Posterior cingulate gyrus (tissue), 11 donors: ENCODE results near the gene CHURC1.
"Not testable (repeated sequence)": the region's sequence is repeated elsewhere in the genome, so short reads cannot be mapped to it uniquely, and the experiment has no call there.

Experiments
- DNase-seq, 10 donors: peaks; one replicate each; pipeline versions ENCODE4 v3.0.0 to v3.0.0-alpha.2; 2020 to 2021; ENCODE audit warnings: mixed read lengths in 3 of 10
- intact Hi-C: fragments of 100-400 bp; cut with DNase I; formaldehyde crosslinking; loops from one replicate; pipeline ENCODE4 v1.15.1; 2023

Gene CHURC1

DNA sequence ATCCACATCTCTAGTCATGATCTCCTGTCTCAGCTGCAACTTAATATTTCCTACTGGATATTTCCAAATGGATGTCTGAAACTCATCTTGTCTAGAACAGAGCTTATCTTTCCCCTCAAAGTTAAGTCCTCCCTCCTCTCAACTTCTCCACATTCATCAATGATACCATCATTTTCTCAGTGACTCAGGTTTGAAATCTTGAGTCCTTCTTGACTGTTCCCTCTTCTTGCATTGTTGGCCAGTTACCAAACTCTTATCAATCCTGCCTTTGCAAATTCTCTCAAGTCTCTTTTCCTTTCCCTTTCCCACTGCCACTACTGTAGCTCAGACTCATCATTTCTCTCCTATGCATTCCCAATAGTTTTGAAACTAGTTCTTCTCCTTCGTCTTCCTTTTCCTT lies 14.3 kb upstream of the CHURC1 start:
- DNase-seq = no peak
- intact Hi-C loops = no loop called here

DNA sequence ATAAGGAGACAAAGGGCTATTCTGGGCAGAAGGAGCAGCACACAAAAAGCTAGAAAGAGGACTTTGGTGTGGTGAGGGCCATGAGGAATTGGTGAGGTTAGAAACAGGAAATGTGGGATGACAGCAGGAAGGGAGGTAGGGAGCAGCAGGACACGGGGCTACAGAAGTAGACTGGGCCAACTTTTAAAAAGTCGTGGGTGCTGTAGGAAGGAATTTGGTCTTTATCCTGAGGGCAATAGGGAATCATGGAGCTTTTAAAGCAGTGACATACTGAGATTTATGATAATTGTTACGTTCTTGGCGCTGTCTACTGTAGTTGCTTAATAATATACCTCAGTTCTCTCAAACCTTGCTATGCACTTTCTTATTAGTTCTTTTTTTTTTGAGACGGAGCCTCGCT lies 8.2 kb upstream of the CHURC1 start:
- intact Hi-C loops = no loop called here
- DNase-seq = no peak

- DNase-seq = no peak
- intact Hi-C loops = no loop called here
Observed at GRCh38 chr14:64910847-64911495, 3.3 kb upstream of the CHURC1 start.

DNA sequence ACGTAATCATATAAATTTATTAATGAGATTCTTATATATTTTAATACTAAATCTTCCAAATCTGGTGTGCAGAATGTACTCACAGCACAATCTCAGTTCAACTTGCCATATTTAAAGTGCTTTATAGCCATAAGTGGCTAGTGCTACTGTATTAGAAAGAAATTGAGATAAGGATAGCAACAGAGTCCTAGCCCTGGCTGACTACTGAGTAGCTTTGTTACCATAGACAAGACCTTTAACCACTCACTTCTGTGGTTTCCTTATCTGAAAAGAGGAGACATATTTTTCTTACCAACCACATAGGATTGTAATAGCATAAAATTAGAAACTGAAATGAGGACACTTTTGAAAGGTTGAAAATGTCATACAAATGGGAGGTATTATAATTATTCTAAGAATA lies 2.0 kb upstream of the CHURC1 start:
- DNase-seq = no peak

DNA sequence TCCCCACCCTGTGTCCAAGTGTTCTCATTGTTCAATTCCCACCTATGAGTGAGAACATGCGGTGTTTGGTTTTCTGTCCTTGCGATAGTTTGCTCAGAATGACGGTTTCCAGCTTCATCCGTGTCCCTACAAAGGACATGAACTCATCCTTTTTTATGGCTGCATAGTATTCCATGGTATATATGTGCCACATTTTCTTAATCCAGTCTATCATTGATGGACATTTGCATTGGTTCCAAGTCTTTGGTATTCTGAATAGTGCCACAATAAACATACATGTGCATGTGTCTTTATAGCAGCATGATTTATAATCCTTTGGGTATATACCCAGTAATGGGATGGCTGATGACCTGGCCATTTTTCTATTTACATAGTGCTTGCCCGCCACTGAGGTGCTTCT lies 778 bp upstream of the CHURC1 start:
- intact Hi-C loops, DNase-seq: not testable (repeated sequence)

More for the DNA sequence above, 2.0 kb upstream of the CHURC1 start:
- intact Hi-C loops = no loop called here

DNA sequence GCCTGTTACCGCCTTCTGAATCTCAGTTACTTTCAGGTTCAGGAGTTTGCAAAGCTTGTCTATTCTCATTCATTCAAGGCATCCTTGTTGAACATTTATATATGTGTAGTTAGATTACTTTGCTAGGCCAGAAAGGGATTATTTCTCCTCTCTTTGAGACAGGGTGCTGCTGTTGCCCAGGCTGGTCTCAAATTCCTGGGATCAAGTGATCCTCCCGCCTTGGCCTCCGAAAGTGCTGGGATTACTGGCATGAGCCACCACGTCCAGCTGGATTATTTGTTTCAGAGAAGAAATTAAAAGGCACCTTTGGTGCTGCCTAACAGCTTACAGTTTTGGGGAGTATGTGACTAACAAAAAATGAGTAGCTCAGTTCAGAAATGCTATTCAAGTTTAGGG lies 772 bp downstream of the CHURC1 start:
- DNase-seq = no peak
- intact Hi-C loops = loop anchor here (2.0 kb wide), 1 partner anchor 72 kb away; the partner anchor contains the start of gene FNTB

DNA sequence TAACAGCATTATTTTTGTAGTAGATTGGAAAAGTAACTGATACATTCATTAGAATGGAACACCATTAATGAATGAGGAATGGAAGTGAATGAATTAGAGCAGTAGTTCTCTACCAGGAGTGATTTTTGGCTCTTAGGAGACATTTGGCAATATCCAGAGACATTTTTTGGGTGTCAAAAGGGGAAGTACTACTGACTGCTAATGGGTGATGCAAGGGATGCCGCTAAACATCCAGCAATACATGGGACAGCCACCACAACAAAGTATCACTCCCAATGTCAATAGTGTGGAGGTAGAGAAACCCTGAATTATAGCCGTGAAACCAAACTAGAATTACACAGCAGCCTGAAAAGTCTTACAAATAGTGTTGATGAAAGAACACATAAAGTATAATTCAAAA lies 1.5 kb downstream of the CHURC1 start:
- intact Hi-C loops = loop anchor here (2.0 kb wide), 1 partner anchor 71 kb away; the partner anchor contains the start of gene FNTB

GRCh38 chr14:64918216-64918615 lies 4.0 kb downstream of the CHURC1 start:
- intact Hi-C loops = no loop called here
- no peak for DNase-seq

More for the DNA sequence above, 1.5 kb downstream of the CHURC1 start:
- DNase-seq = no peak

GRCh38 chr14:64919215-64919614 lies 5.0 kb downstream of the CHURC1 start:
- intact Hi-C loops = no loop called here
- DNase-seq = no peak

GRCh38 chr14:64919618-64920017 lies 5.4 kb downstream of the CHURC1 start:
- intact Hi-C loops = no loop called here
- DNase-seq = no peak

DNA sequence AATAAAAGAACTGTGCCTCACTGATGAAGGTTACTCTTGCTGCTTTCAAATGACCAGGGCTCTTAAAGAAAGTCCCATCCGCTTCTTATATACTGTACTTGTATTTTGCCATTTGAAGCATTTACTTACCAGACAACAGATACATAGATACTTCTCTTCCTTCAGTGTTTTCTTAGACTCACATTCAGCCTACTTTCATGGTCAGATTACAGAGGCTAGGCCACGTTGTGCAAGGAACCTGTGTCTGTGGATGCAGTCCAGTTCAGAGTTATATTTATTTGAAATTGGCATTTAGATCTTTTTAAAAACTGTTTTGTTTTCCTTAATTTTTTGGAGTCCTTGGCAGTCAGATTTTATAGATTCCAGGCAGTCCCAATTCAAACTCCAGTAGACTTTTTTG lies 6.2 kb downstream of the CHURC1 start:
- no peak for DNase-seq
- intact Hi-C loops = no loop called here

DNA sequence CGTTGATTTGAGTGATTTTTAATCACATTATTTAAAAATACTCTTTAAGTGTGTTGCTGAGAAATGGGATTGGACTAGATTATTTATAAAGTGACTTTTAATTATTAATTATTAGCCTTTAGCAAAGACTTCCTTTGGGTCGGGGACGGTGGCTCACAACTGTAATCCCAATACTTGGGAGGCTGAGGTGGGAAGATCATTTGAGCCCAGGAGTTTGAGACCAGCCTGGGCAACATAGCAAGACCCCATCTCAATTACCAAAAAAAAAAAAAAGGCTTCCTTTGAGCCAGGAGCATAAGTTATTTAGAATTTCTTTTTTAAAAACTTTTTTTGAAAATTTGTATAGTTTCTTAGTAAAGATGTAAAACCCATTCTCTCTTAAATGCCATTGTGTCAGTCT lies 8.8 kb downstream of the CHURC1 start:
- DNase-seq = no peak
- intact Hi-C loops = no loop called here

GRCh38 chr14:64926398-64926995 lies 12.2 kb downstream of the CHURC1 start:
- no peak for DNase-seq
- intact Hi-C loops = no loop called here

DNA sequence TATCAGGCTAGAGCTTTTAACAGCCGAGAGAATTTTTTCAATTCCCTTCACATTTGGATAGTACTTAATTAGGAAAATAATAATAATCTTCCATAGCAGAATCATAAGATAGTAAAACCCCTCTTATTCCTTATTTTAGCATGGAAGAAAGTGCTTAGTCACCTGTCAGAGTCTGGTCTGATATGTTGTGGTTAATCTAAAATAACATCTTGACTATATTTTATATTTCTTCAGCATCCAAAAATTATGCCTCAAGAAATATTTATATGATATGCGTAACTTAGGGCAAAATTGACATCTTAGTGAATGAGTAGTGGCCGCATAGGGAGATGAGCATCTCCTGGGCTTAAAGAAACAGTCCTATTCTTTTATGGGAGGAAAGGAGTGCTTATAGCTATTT lies 12.8 kb downstream of the CHURC1 start:
- intact Hi-C loops = no loop called here
- DNase-seq = no peak

DNA sequence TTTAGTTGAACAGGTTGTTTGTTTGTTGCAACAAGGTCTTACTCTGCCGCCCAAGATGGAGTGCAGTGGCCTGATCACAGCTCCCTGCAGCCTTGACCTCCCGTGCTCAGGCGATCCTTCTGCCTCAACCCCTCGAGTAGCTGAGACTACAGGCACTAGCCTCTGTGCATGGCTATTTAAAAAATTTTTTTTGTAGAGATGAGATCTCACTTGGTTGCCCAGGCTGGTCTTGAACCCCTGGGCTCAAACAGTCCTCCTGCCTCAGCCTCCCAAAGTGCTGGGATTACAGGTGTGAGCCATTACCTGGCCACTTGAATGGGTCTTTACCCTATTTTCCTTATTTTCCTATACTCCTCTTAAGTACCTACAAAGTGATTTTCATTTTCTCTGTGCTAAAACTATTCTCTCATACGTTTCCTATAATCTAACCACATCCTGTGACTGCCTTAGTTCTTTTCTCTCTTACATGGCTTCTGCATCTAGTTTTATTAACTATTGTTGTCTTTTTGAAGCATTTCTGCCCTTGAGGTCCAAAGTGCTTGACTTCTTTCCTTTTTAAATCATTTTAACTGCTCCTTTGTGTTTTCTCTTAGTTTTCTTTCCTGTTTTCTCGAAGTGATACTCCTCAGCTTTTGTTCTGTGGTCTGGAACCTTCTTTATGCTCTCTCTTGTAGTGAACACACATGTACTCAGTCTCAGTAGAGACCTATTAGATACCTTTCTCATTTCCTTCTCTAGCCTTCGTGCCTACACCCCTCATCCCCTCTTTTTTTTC lies 14.2 kb downstream of the CHURC1 start:
- no peak for DNase-seq
- intact Hi-C loops = no loop called here

DNA sequence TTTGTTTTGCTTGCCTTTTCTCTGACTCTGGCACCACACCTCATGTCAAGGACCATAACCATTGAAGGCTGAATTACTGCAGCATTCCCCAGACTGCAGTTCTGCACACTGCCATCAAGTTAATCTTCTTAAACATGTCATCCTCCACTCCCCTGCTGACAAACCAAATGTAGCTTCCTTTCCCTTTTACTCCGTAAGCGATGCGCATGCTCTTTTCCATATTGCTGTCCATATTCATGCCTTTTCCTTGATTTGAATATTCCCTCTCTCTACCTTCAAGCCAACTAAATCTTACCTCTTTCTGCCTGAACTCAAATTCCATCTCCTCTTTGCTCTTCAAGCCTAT lies 14.7 kb downstream of the CHURC1 start:
- no peak for DNase-seq

DNA sequence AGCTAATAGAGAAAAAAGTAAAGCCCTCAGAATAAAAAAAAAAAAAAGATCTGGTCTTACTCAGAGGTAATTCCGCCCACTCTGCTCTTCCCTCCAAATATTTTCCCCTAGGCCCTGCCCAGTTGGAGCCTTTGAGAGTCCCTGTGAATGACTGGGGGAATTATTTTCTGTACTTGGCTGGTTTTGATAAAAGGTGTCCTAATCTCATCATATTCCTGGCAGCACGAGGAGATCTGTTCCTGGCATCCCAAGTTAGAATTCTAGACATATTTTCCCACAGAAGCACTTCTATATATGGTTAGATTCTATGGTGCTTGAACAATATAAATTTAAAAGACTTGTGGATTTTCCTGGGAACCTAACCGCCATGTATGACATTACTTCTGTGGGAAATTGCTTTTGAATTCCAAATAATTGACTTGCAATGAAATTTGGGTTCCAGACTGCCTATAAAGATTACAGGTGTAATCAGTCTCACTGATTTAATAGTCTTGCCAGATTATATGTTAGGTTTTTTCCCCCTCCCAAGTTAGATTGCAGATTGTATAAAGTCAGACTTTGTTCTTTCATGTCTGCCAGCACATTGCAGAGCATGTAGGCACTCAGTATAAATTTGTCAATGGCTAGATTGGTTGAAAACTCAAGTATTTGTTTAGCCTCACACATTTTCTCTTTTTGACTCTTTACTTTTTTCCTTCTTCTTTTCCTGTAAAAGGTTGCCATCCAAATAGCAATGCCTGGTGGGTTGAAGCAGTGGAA lies 16.0 kb downstream of the CHURC1 start:
- intact Hi-C loops = no loop called here
- DNase-seq = no peak

More for the DNA sequence above, 14.7 kb downstream of the CHURC1 start:
- intact Hi-C loops = no loop called here

DNA sequence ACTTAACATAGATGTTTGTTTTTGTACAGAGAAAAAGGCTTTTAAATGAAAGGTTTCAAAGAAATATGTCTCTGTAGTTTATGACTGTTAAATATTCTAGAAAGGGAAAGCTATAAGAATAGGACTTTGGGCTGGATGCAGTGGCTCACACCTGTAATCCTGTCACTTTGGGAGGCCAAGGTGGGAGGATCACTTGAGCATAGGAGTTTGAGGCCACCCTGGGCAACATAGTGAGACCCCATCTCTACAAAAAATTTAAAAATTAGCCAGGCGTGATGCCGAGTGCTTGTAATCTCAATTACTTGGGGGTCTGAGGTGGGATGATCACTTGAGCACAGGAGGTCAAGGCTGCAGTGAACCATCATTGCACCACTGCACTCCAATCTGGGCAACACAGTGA lies 16.9 kb downstream of the CHURC1 start:
- intact Hi-C loops = no loop called here
- DNase-seq = no peak

- intact Hi-C loops = no loop called here
- DNase-seq = no peak
Observed at GRCh38 chr14:64932231-64932630, 18.0 kb downstream of the CHURC1 start.

- no peak for DNase-seq
- intact Hi-C loops = no loop called here
Observed at GRCh38 chr14:64934338-64934929, 20.2 kb downstream of the CHURC1 start.

GRCh38 chr14:64935508-64935907 lies 21.3 kb downstream of the CHURC1 start:
- no peak for DNase-seq
- intact Hi-C loops = no loop called here
